ENCODE results near the gene COL9A3.

COL9A3 gene

DNA sequence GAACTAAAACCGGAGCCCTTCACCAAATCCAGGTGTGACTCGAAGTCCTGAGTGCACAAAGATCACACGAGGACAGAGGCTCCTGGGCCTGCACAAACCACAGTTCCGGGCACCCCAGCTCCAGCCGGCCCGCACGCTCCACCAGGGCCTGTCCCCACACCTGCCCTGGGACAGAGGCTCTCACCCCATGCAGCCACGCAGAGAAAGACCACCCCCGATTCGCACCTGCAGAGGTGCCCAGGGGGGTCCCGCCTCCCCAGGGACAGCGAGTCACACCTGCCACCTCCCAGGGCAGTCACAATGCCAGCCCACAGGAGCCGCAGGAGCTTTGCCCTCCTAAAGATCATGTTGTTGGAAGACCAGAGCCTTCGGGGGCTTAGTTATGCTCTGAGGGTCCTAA, 45.9 kb upstream of the COL9A3 start:
- TF ChIP-seq FOXM1 (IDR thresholded peaks at IDR 0.05; ENCODE audit: borderline replicate concordance, low read depth) (no peak), TEAD4 (IDR thresholded peaks at IDR 0.05) (no peak), CEBPB (IDR thresholded peaks at IDR 0.05) (no peak), YY1 (IDR thresholded peaks at IDR 0.05; ENCODE audit: low read depth) (no peak), TAF1 (IDR thresholded peaks at IDR 0.05; ENCODE audit: low read depth) (no peak), EP300 (IDR thresholded peaks at IDR 0.05; ENCODE audit: borderline replicate concordance) (no peak), NFIC (IDR thresholded peaks at IDR 0.05) (no peak), MAX (IDR thresholded peaks at IDR 0.05) (no peak), RAD21 (IDR thresholded peaks at IDR 0.05; ENCODE audit: low read depth) (no peak), EGR1 (IDR thresholded peaks at IDR 0.05) (no peak), CREB1 (IDR thresholded peaks at IDR 0.05; ENCODE audit: low read depth) (no peak), ZBTB7A (IDR thresholded peaks at IDR 0.05; ENCODE audit: low read depth) (no peak), TCF12 (IDR thresholded peaks at IDR 0.05; ENCODE audit: low read depth) (no peak)
- TF ChIP-seq, protein P1, sequence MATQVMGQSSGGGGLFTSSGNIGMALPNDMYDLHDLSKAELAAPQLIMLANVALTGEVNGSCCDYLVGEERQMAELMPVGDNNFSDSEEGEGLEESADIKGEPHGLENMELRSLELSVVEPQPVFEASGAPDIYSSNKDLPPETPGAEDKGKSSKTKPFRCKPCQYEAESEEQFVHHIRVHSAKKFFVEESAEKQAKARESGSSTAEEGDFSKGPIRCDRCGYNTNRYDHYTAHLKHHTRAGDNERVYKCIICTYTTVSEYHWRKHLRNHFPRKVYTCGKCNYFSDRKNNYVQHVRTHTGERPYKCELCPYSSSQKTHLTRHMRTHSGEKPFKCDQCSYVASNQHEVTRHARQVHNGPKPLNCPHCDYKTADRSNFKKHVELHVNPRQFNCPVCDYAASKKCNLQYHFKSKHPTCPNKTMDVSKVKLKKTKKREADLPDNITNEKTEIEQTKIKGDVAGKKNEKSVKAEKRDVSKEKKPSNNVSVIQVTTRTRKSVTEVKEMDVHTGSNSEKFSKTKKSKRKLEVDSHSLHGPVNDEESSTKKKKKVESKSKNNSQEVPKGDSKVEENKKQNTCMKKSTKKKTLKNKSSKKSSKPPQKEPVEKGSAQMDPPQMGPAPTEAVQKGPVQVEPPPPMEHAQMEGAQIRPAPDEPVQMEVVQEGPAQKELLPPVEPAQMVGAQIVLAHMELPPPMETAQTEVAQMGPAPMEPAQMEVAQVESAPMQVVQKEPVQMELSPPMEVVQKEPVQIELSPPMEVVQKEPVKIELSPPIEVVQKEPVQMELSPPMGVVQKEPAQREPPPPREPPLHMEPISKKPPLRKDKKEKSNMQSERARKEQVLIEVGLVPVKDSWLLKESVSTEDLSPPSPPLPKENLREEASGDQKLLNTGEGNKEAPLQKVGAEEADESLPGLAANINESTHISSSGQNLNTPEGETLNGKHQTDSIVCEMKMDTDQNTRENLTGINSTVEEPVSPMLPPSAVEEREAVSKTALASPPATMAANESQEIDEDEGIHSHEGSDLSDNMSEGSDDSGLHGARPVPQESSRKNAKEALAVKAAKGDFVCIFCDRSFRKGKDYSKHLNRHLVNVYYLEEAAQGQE (IDR thresholded peaks at IDR 0.05; ENCODE audit: low read depth) = no peak
- TF ChIP-seq, protein P2, sequence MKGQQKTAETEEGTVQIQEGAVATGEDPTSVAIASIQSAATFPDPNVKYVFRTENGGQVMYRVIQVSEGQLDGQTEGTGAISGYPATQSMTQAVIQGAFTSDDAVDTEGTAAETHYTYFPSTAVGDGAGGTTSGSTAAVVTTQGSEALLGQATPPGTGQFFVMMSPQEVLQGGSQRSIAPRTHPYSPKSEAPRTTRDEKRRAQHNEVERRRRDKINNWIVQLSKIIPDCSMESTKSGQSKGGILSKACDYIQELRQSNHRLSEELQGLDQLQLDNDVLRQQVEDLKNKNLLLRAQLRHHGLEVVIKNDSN (IDR thresholded peaks at IDR 0.05) = no peak

GRCh38 chr20:62771396-62772102, 45.3 kb upstream of the COL9A3 start:
- no peak for TF ChIP-seq NFIC (IDR thresholded peaks at IDR 0.05)
- no peak for TF ChIP-seq CREB1 (IDR thresholded peaks at IDR 0.05; ENCODE audit: low read depth)
- no peak for TF ChIP-seq CEBPB (IDR thresholded peaks at IDR 0.05)
- no peak for TF ChIP-seq RAD21 (IDR thresholded peaks at IDR 0.05; ENCODE audit: low read depth)
- TF ChIP-seq, protein P2 (IDR thresholded peaks at IDR 0.05) = no peak
- no peak for TF ChIP-seq EP300 (IDR thresholded peaks at IDR 0.05; ENCODE audit: borderline replicate concordance)

DNA sequence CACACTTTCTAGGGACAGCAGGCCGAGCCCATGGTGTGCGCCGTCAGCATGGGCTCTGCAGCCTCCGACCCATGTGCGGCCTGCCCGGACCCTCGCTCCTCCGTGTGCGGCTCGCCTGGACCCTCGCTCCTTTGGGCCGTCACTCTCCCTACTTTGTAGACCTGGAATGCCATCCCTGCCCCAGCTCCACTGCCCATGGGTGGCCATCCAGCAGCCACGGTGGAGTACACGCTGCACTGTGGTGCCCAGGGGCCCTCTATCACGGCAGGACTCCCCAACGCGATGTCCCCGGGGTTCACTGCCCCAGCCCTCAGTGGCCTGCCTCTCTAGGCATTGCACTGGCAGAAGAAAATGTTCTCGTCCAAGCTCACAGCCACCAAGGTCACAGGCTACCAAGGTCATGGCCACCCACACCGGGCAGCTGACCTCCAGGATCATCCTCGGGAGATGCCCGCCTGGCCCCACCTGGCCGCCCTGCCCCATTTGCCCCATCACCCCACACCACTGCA, 44.7 kb upstream of the COL9A3 start:
- no peak for TF ChIP-seq CEBPB (IDR thresholded peaks at IDR 0.05)
- TF ChIP-seq TCF12 (IDR thresholded peaks at IDR 0.05; ENCODE audit: low read depth) = no peak
- TF ChIP-seq YY1 (IDR thresholded peaks at IDR 0.05; ENCODE audit: low read depth) = no peak
- no peak for TF ChIP-seq NFIC (IDR thresholded peaks at IDR 0.05)
- TF ChIP-seq CREB1 (IDR thresholded peaks at IDR 0.05; ENCODE audit: low read depth) = no peak
- TF ChIP-seq, protein P1 (IDR thresholded peaks at IDR 0.05; ENCODE audit: low read depth) = no peak
- no peak for TF ChIP-seq ZBTB7A (IDR thresholded peaks at IDR 0.05; ENCODE audit: low read depth)
- TF ChIP-seq MAX (IDR thresholded peaks at IDR 0.05) = no peak
- no peak for TF ChIP-seq FOXM1 (IDR thresholded peaks at IDR 0.05; ENCODE audit: borderline replicate concordance, low read depth)
- TF ChIP-seq TAF1 (IDR thresholded peaks at IDR 0.05; ENCODE audit: low read depth) = no peak
- TF ChIP-seq, protein P2 (IDR thresholded peaks at IDR 0.05) = no peak
- no peak for TF ChIP-seq TEAD4 (IDR thresholded peaks at IDR 0.05)
- no peak for TF ChIP-seq EGR1 (IDR thresholded peaks at IDR 0.05)
- no peak for TF ChIP-seq EP300 (IDR thresholded peaks at IDR 0.05; ENCODE audit: borderline replicate concordance)

DNA sequence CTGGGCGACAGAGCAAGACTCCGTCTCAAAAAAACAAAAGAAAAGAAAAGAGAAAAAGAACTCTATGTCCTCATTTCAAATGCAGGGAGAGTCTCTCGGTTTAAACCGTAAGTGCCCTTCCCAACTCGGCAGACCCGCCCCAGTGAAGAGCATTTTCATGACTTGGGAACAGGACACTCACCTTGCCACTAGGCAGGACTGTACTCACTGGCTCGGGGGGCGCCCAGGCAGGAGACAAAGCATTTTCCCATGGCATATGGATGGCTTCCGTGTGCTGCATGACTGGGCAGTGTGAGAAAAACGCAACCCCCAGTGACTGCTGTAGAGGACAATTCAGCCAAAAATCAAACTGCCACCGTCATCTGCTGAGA, 44.2 kb upstream of the COL9A3 start:
- no peak for TF ChIP-seq EGR1 (IDR thresholded peaks at IDR 0.05)
- no peak for TF ChIP-seq TEAD4 (IDR thresholded peaks at IDR 0.05)

GRCh38 chr20:62772990-62773844, 43.6 kb upstream of the COL9A3 start:
- no peak for TF ChIP-seq TAF1 (IDR thresholded peaks at IDR 0.05; ENCODE audit: low read depth)
- peak; percentile 92 for TF ChIP-seq CEBPB (IDR thresholded peaks at IDR 0.05)
- TF ChIP-seq FOXM1 (IDR thresholded peaks at IDR 0.05; ENCODE audit: borderline replicate concordance, low read depth) = no peak
- no peak; the same call in 1 of the 2 replicates for TF ChIP-seq TCF12 (IDR thresholded peaks at IDR 0.05; ENCODE audit: low read depth)
- no peak for TF ChIP-seq YY1 (IDR thresholded peaks at IDR 0.05; ENCODE audit: low read depth)
- TF ChIP-seq NFIC (IDR thresholded peaks at IDR 0.05) = peak; percentile 83
- TF ChIP-seq RAD21 (IDR thresholded peaks at IDR 0.05; ENCODE audit: low read depth) = no peak
- TF ChIP-seq TEAD4 (IDR thresholded peaks at IDR 0.05) = peak; percentile 67
- peak; percentile 64; the same call in 1 of the 2 replicates for TF ChIP-seq EP300 (IDR thresholded peaks at IDR 0.05; ENCODE audit: borderline replicate concordance)
- TF ChIP-seq MAX (IDR thresholded peaks at IDR 0.05) = peak; percentile 57; the same call in 1 of the 2 replicates
- no peak for TF ChIP-seq EGR1 (IDR thresholded peaks at IDR 0.05)
- no peak for TF ChIP-seq CREB1 (IDR thresholded peaks at IDR 0.05; ENCODE audit: low read depth)
- TF ChIP-seq, protein P2 (IDR thresholded peaks at IDR 0.05) = no peak
- TF ChIP-seq ZBTB7A (IDR thresholded peaks at IDR 0.05; ENCODE audit: low read depth) = peak; percentile 50; the same call in 1 of the 2 replicates
- TF ChIP-seq, protein P1 (IDR thresholded peaks at IDR 0.05; ENCODE audit: low read depth) = no peak
